T-helper 17 cell (primary cell): ENCODE results near the gene TMEM185B. TPM values are rescaled to one million over a fixed set of nuclear protein-coding genes. Genes with fewer than 3 reads are reported as not detected.

Experiments used
- ATAC-seq: fragments of 150-1000 bp; cut with Tn5 transposase; 2 replicates; pipeline ENCODE4 v1.10.0; 2021; ENCODE audit warnings: mild to moderate bottlenecking, moderate library complexity
- DNase-seq, 3 donors: peaks; one replicate each; pipeline versions ENCODE4 v3.0.0 to v3.0.0-alpha.2; 2020 to 2021
- H3K9me3 ChIP-seq: one replicate; pipeline ENCODE4 v1.7.0; 2013; ENCODE audit warnings: low read length, mild to moderate bottlenecking; ENCODE audit not compliant: control insufficient read depth, poor library complexity, severe bottlenecking
- H3K27ac Mint-ChIP-seq: one replicate; pipeline ENCODE4 v1.8.0; 2022; ENCODE audit warnings: mild to moderate bottlenecking, moderate library complexity, mixed read lengths
- H3K27me3 Mint-ChIP-seq: one replicate; pipeline ENCODE4 v1.8.0; 2022; ENCODE audit warnings: mixed read lengths
- H3K36me3 Mint-ChIP-seq: one replicate; pipeline ENCODE4 v1.8.0; 2022; ENCODE audit warnings: low read depth, mixed read lengths
- H3K4me1 Mint-ChIP-seq: one replicate; pipeline ENCODE4 v1.8.0; 2022; ENCODE audit warnings: mild to moderate bottlenecking, mixed read lengths
- H3K4me3 Mint-ChIP-seq: one replicate; pipeline ENCODE4 v1.8.0; 2022; ENCODE audit warnings: mild to moderate bottlenecking, moderate library complexity, mixed read lengths
- total RNA-seq, 4 donors: library from RNA in 2 of 4; stranded (reverse) in 2 of 4; gene quantifications; one replicate each; pipeline ENCODE4 v1.2.3 and lab custom pipeline; 2022 to 2026

Gene TMEM185B
- total RNA-seq, 2 donors from 2014 or later = 19.8 to 21.1 TPM

- H3K27ac Mint-ChIP-seq = no peak overlapping the region
- H3K36me3 Mint-ChIP-seq = peaks cover 5% of the 10 kb centered on the region
Measured at GRCh38 chr2:120257522-120257921, 34.3 kb upstream of the TMEM185B start.

GRCh38 chr2:120256651-120257000 is 33.4 kb upstream of the TMEM185B start:
- Mint-ChIP-seq H3K27me3 (no peaks in the 10 kb centered on the region), H3K4me3 (no peak overlapping the region), H3K27ac (peak overlapping the region; percentile 21), H3K36me3 (peaks cover 8% of the 10 kb centered on the region), H3K4me1 (peaks cover 55% of the 10 kb centered on the region)
- DNase-seq (no peak), ATAC-seq (no peak)
- no peaks in the 10 kb centered on the region for H3K9me3 ChIP-seq

More at GRCh38 chr2:120257522-120257921, 34.3 kb upstream of the TMEM185B start:
- ATAC-seq (no peak), DNase-seq (no peak)
- Mint-ChIP-seq H3K4me3 (peak overlapping the region; percentile 45), H3K4me1 (peaks cover 46% of the 10 kb centered on the region), H3K27me3 (no peaks in the 10 kb centered on the region)
- H3K9me3 ChIP-seq = no peaks in the 10 kb centered on the region

GRCh38 chr2:120255986-120256650 is 32.9 kb upstream of the TMEM185B start:
- DNase-seq (no peak), ATAC-seq (no peak)
- peaks cover 57% of the 10 kb centered on the region for H3K4me1 Mint-ChIP-seq
- peak overlapping the region; percentile 21 for H3K27ac Mint-ChIP-seq
- H3K27me3 Mint-ChIP-seq = no peaks in the 10 kb centered on the region
- H3K4me3 Mint-ChIP-seq = no peak overlapping the region
- no peaks in the 10 kb centered on the region for H3K9me3 ChIP-seq
- peaks cover 8% of the 10 kb centered on the region for H3K36me3 Mint-ChIP-seq

GRCh38 chr2:120255071-120255470 is 31.9 kb upstream of the TMEM185B start:
- Mint-ChIP-seq H3K27ac (peak overlapping the region; percentile 61), H3K36me3 (peaks cover 8% of the 10 kb centered on the region)

GRCh38 chr2:120254178-120254577 is 31.0 kb upstream of the TMEM185B start:
- H3K4me1 Mint-ChIP-seq = peaks cover 59% of the 10 kb centered on the region
- DNase-seq (no peak), ATAC-seq (no peak)
- peak overlapping the region; percentile 61 for H3K27ac Mint-ChIP-seq
- no peaks in the 10 kb centered on the region for H3K9me3 ChIP-seq
- peak overlapping the region; percentile 100 for H3K4me3 Mint-ChIP-seq
- peaks cover 8% of the 10 kb centered on the region for H3K36me3 Mint-ChIP-seq
- H3K27me3 Mint-ChIP-seq = peaks cover 9% of the 10 kb centered on the region

More at GRCh38 chr2:120255071-120255470, 31.9 kb upstream of the TMEM185B start:
- H3K27me3 Mint-ChIP-seq = peaks cover 3% of the 10 kb centered on the region
- no peak overlapping the region for H3K4me3 Mint-ChIP-seq
- H3K4me1 Mint-ChIP-seq = peaks cover 58% of the 10 kb centered on the region
- ATAC-seq (no peak), DNase-seq (no peak)
- H3K9me3 ChIP-seq = no peaks in the 10 kb centered on the region

- no peaks in the 10 kb centered on the region for H3K9me3 ChIP-seq
Measured at GRCh38 chr2:120253021-120253882, 30.1 kb upstream of the TMEM185B start.

GRCh38 chr2:120252225-120253020 is 29.2 kb upstream of the TMEM185B start, which contains the start of gene RALB:
Gene RALB, plus strand, starts transcription at chr2:120252852. Its CDS starts 25,813 bp downstream, at chr2:120278665.
- Mint-ChIP-seq H3K36me3 (peaks cover 8% of the 10 kb centered on the region), H3K27me3 (peaks cover 23% of the 10 kb centered on the region), H3K27ac (peak within 1 kb of the TSS; percentile 91), H3K4me3 (peak within 1 kb of the TSS; percentile 100), H3K4me1 (peaks cover 52% of the 10 kb centered on the region)
- H3K9me3 ChIP-seq = no peaks in the 10 kb centered on the region
- DNase-seq = peak; percentile 98 to 99 (median 98)
- ATAC-seq = peak; percentile 95

More at GRCh38 chr2:120253021-120253882, 30.1 kb upstream of the TMEM185B start:
- DNase-seq (no peak), ATAC-seq (peak; percentile 35)
- Mint-ChIP-seq H3K27me3 (peaks cover 15% of the 10 kb centered on the region), H3K27ac (peak overlapping the region; percentile 91), H3K4me1 (peaks cover 58% of the 10 kb centered on the region), H3K4me3 (peak overlapping the region; percentile 100), H3K36me3 (peaks cover 8% of the 10 kb centered on the region)

- peak overlapping the region; percentile 100 for H3K4me3 Mint-ChIP-seq
- peaks cover 27% of the 10 kb centered on the region for H3K27me3 Mint-ChIP-seq
- peaks cover 8% of the 10 kb centered on the region for H3K36me3 Mint-ChIP-seq
- ATAC-seq = no peak
- peak overlapping the region; percentile 91 for H3K27ac Mint-ChIP-seq
- no peak for DNase-seq
- no peaks in the 10 kb centered on the region for H3K9me3 ChIP-seq
- H3K4me1 Mint-ChIP-seq = peaks cover 51% of the 10 kb centered on the region
Measured at GRCh38 chr2:120251880-120252224, 28.7 kb upstream of the TMEM185B start.

- DNase-seq (no peak), ATAC-seq (no peak)
- Mint-ChIP-seq H3K4me3 (no peak overlapping the region), H3K27me3 (peaks cover 34% of the 10 kb centered on the region), H3K27ac (no peak overlapping the region), H3K4me1 (peaks cover 46% of the 10 kb centered on the region), H3K36me3 (peaks cover 6% of the 10 kb centered on the region)
- H3K9me3 ChIP-seq = no peaks in the 10 kb centered on the region
Measured at GRCh38 chr2:120251078-120251477, 27.9 kb upstream of the TMEM185B start.

- peaks cover 35% of the 10 kb centered on the region for H3K27me3 Mint-ChIP-seq
- ATAC-seq (no peak), DNase-seq (no peak)
- H3K4me1 Mint-ChIP-seq = peaks cover 41% of the 10 kb centered on the region
- no peaks in the 10 kb centered on the region for H3K9me3 ChIP-seq
- no peak overlapping the region for H3K4me3 Mint-ChIP-seq
- peaks cover 5% of the 10 kb centered on the region for H3K36me3 Mint-ChIP-seq
- H3K27ac Mint-ChIP-seq = no peak overlapping the region
Measured at GRCh38 chr2:120250640-120251039, 27.4 kb upstream of the TMEM185B start.

- Mint-ChIP-seq H3K36me3 (peaks cover 8% of the 10 kb centered on the region), H3K27ac (no peak overlapping the region), H3K27me3 (peaks cover 35% of the 10 kb centered on the region), H3K4me1 (peaks cover 19% of the 10 kb centered on the region), H3K4me3 (no peak overlapping the region)
- DNase-seq (no peak), ATAC-seq (no peak)
- no peaks in the 10 kb centered on the region for H3K9me3 ChIP-seq
Measured at GRCh38 chr2:120247851-120248250, 24.7 kb upstream of the TMEM185B start.

GRCh38 chr2:120246546-120247300 is 23.5 kb upstream of the TMEM185B start:
- no peaks in the 10 kb centered on the region for H3K9me3 ChIP-seq
- Mint-ChIP-seq H3K36me3 (peaks cover 3% of the 10 kb centered on the region), H3K27ac (no peak overlapping the region), H3K4me1 (peaks cover 9% of the 10 kb centered on the region), H3K4me3 (no peak overlapping the region), H3K27me3 (peaks cover 35% of the 10 kb centered on the region)
- DNase-seq = no peak
- ATAC-seq = no peak
